Measurements from ENCODE around the gene NABP1.
A peak's percentile ranks its signal among the peaks of the same experiment; 100 is the strongest.

The NABP1 gene

DNA sequence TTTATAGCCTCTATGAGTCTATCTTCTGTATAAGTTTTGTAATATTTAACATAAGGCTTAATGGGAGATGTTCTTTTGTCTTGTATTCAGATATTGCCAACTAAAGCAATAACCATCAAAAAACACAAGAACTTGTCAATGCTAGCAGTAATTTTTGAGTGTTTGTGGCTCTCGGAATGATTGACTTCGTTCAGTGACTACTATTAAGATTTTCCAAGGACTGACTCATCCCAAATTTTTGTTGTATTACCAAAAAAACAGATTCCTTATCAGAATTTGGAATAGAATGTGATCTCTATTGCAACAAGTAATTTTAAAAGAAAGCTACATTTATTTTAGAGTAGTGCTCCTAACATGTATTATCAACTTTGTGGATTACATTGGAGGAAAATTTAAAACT lies 8.1 kb downstream of the NABP1 start:
- no peak for DNase-seq

DNA sequence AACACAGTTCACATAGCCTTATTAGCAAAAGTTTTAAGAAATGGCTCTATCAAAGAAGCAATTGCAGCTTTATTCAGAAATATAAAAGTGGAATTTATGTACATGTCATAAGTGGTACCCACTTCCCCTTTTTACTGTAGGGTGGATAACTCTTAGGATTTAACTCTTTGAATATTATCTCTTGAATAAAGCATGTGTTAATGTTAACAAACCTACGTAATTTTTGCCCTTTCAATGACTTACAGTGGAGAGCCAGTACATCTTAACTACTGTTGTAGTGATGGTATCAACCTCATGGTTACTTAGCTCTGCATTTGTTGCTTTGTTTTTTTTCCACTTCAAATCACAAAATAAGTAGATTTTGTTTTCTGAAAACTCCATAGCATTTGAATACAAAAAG lies 8.8 kb downstream of the NABP1 start:
- DNase-seq = no peak

DNA sequence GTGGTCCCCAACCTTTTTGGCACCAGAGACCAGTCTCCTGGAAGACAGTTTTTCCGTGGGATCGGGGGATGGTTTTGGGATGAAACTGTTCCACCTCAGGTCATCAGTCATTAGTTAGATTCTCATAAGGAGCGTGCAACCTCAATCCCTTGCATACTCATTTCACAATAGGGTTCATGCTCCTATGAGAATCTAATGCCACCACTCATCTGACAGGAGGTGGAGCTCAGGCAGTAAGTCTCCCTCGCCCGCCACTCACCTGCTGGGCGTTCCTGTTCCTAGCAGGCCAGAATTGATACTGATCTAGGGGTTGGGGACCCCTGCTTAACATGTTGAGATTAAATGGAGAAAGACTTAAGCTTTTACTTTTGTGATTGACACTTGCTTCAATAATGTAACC lies 9.9 kb downstream of the NABP1 start:
- no peak for DNase-seq

DNA sequence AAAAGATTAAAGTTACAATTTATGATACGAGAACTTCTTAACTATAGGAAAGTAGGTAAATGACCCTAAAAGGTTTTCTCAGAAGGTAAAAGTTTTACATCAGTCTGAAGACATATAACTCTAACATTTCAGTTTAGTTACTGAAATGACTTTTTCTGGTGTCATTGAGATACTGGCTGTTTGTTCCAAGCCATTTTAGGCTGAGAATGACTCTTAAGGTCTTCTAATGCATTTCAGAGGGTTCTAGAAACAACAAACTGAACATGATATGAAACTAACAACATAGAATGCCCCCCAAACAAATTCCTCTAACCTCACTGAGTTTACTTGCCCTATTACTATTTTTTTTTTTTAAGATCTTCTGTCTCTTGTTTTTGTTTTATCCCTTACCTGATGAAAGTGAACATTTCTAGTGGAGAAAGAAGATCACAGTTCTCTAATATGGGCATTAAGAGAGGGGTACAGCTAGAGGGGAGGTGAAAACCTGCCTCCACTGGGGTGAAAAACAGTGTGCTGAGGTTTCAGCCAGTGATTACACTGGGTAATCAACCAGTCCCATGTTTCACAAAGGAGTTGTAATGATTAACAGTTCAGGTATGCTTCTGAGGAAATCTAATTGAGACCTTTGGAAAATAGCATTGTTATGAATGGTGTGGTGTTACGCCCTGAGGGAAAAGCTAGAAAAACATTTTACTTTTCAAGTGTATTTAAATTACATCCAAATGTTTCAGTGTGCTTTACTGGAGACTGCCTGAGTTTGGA lies 11.2 kb downstream of the NABP1 start:
- no peak for DNase-seq

DNA sequence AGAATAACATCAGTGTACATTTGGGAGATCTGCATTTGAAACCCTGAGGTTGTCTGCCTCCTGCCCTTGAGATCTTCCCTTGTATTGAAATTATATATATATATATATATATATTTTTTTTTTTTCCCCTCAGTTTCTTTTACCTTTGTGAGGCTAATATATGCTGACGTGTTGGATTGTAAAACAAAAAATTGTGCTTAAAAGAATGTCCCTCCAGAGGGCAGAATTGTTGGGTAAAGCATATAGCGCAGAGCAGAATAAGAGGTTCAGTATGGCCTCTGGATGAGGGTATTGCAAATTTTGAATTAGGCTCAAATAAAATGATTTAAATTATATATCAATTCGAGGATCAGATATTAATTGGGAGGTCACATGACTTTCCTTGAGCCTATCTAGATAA lies 12.4 kb downstream of the NABP1 start:
- DNase-seq = no peak

DNA sequence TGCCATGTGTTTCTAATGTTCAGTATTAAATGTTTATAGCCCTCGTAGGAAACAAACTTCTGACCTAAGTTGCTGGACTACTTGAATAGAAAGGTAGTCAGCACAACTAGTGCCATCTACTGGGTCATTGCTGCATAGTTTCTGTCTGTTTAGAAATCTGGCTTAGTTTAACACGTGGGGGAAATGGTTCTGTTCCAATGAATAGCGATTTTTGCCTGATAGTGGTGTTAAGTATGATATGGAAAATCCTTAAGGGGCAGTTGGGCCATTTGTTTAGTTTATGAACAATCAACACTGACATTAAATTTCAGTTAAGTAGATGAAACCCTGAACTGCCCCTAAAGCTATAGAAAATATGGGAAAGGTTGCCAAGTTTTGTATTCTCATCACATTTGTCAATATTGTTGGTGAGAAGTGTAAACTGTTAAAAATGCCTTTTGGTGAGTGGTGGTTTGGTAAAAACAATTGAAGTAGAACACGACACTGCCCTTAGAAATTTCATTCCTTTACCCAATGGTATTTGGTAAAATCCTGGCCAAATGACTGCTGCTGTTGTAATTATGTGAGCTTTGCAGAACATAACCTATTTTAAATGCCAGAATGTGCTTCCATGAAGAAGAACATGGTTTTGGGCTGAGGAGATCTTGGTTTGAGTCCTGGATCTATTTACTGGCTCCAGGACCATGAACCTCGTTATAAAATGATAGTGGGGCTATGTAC lies 13.2 kb downstream of the NABP1 start:
- DNase-seq = peak; percentile 46

DNA sequence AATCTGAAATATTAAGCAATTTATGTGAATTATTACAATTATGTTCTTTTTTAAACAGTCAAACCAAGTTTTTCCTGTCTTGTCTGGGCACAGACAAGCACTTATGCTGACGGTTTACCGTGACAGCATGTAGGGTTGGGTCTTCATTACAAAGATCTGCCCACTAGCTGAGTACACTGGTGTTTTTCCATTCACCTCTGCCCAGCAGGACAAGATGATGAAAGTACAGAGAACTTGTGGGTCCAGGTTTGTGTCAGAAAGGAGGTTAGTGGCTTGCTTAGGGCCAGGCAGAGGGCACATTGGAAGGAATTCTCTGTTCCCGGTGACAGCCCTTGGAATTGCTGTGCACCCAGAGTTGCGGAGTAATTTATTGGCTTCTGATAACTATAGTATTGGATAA lies 14.0 kb downstream of the NABP1 start:
- no peak for DNase-seq

DNA sequence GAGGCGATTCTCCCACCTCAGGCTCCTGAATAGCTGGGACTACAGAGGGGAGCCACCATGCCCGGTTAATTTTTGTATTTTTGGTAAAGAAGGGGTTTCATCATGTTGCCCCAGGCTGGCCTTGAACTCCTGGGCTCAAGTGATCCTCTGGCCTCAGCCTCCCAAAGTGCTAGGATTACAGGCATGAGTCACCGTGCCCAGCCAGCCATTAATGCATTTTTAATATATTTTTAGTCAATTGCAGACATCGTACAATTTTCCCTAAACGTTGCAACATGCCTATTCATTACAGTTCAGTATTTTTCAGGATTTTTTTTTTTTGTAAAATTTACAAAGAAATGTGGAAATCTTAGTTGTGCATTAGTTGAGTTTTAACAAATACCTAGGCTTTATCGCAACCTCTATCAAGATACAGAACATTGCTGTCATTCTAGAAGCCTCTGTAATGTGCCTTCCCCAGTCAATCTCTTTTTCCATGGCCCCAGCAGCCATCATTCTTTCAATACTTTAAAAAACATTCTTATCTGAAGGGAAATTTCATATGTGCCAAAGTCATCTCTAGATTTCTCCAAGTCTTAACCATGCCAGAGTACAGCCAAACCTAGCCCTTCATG lies 14.7 kb downstream of the NABP1 start:
- no peak for DNase-seq

DNA sequence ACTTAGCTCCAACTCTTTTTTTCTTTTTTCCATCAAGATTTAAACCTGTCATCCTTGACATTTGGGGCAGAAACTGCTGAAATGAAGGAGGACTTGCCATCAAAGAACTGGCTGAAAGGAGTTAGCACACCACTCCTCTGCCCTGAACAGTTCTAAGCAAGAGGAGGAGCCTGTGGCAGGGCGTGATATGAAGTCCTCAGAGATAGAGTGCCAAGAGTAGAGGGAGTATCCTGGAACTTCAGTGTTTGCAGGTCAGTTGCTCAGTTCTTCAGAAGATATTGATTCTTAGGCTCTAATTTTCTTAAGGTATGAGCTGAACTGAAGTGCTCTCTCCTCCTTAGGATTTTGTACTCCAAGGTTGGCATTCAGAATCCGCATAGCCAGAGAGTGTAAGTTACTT lies 15.2 kb downstream of the NABP1 start:
- DNase-seq = no peak

DNA sequence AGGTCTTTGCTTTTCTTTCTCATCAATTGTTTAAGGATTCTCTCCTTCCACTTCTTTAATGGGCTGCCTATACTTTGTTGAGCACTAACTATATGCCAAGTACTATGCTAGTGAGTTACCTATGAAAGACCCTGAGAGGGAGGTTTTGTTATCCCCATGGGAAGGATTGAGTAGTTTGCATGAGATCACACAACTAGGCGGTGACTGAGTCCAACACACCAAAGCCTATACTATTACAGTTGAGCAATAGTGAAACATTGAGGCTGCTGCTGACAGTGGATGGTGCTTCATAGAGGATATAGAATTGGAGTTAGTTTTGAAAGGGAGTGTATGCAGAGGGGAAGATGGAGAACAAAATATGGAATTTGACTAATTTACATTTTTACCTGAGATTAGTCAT lies 15.8 kb downstream of the NABP1 start:
- DNase-seq = no peak

DNA sequence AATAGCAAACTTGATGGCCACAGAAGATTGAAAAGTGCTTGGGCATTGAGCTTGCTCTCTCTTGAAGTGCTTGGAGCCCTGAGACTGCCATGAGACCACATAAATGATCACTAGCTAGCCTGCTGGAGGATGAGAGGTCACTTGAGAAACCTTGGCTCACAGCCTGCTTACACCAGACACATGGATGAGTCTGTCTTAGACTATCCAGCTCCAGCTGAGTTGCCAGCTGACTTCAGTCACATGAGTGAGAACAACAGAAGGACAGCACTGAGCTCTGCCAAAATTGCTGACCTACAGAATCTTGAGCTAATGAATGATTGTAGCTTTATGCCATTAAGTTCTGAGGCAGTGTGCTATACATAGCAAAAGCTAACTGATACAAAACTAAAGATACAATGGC lies 18.1 kb downstream of the NABP1 start:
- peak; percentile 11 for DNase-seq

DNA sequence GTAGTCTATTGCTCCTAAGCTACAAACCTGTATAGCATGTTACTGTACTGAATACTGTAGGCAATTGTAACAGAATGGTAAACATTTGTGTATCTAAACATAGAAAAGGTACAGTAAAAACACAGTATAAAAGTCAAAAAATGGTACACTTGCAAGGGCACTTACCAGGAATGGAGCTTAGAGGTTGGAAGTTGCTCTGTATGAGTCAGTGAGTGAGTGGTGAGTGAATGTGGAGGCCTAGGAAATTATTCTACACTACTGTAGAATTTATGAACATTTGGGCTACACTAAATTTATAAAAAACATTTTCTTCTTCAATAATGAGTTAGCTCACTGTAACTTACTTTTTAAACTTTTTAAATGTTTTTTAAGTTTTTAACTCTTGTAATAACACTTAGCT lies 19.0 kb downstream of the NABP1 start:
- no peak for DNase-seq

DNA sequence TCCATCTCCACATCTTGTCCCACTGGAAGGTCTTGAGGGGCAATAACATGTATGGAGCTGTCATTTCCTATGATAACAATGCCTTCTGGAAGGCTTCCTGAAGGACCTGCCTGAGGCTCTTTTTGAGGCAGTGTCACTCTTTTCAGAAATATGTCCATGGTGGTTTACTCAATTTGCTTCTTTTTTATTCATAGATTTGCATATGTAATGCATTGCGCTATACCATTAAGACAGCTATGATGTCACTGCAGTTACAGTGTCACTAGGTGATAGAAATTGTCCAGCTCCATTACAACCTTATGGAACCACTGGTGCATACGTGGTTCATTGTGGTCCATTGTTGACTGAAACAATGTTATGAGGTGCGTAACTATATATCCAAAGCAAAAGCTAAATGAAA lies 19.9 kb downstream of the NABP1 start:
- no peak for DNase-seq

DNA sequence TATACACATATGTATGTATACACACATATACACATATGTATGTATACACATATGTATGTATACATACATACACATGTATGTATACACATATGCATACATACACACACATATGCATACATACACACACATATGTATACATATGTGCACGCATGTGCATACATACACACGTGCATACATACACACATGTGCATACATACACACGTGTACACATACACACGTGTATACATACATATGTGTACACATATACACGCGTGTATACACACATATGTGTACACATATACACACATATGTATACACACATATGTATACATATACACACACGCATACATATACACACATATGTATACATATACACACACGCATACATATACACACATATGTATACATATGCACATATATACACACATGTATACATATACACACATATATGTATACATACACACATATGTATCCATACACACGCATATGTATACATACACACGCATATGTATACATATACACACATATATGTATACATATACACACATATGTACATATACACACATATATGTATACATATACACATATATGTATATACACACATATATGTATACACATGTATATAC lies 21.5 kb downstream of the NABP1 start:
- no peak for DNase-seq

DNA sequence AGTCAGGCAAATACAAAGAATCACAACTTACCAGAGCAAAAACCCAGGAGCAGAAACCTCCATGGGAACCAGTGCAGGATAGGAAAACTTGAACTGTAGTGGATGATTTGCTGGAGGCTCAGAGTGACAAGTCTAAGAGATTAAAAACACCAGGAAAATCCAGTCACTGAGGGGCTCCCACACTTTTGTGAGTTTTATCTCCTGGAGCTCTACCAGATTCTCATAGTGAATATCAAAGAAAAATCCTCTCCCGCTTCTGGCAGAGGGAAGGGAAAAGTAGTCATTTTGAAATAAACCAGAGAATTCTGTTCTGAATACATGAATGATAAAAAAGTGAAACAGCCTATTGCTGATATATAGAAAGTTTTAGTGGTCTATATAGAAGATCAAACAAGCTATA lies 23.1 kb downstream of the NABP1 start:
- no peak for DNase-seq

DNA sequence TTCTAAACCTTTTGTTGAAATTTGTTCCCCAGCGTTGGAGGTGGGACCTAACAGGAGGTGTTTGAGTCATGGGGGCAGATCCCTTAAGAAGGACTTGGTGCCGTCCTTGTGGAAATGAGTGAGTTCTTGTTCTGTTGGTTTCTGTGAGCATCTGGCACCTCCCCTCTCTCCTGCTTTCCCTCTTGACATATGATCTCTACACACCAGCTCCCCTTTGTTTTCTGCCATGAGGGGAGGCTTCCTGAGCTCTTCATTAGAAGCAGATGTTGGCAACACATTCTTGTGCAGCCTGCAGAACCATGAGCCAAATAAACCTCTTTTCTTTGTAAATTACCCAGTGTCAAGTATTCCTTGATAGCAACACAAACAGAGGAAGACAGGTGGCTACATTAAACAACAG lies 23.8 kb downstream of the NABP1 start:
- DNase-seq = peak; percentile 75

DNA sequence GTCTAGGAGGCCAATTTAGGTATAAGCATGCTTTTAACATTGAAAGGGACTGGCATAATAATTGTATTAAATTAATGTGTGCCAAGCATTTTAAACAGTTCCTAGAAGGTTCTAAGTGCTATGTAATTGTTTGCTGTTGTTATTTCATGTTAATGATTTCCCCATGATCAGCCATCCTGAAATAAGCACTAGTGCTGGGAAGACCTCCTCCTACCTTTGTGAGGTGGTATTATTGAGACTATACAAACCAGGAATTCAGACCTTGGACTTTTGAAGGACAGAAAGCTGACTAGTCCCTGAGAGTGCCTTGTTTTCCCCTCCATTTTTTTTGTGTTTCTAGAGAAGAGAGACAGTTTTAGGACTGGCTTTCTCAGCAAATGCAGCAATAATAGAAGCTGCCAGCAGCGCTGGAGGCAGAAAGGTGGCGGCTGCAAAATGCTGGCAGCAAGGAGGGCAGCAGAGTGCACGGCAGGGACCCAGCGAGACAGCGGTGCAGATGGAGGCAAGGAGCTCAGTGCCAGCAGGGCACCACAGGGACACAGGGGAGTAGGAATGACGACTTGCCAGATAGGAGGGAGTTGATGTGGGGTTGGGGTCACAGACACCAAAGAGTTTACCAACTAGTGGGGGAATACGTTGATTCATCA lies 25.3 kb downstream of the NABP1 start:
- DNase-seq = peak; percentile 16

DNA sequence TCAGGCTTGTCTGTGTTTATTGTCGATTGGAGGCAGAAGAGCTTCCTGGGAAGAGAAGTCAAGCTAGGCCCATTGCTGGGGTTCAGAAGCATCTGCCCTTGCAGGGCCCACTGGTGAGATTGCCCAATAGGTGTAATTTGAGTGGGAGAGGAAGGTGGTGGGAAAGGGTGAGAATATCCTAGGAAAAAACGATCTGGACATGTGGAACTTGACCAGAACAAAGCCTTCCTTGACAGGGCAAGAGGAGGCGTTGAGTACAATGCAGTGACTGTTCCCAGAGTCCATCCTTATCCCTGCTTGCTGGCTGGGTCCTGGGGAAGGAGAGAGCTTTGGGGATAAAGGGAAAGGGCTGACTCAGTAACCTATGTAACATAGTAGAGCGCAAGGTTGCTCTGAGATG lies 27.1 kb downstream of the NABP1 start:
- DNase-seq = no peak

DNA sequence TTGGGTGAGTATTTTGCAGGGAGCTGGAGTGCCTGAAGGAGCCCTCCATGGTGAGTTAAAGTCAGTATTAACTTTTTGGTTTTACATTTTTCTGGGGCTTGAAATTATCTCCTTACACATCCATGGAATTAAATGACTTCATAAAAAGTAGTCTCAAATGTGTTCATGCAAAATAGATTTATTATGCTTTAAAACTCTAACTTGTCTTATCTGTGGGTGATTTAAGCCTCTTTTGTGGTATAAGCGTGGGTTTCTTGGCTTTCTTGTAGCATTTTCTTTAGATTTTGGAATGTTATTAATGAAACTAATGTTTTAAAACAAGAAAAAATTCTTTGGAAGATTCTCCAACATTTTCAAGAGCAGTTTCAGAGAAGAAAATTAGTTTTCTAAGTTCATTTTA lies 27.8 kb downstream of the NABP1 start:
- DNase-seq = no peak

DNA sequence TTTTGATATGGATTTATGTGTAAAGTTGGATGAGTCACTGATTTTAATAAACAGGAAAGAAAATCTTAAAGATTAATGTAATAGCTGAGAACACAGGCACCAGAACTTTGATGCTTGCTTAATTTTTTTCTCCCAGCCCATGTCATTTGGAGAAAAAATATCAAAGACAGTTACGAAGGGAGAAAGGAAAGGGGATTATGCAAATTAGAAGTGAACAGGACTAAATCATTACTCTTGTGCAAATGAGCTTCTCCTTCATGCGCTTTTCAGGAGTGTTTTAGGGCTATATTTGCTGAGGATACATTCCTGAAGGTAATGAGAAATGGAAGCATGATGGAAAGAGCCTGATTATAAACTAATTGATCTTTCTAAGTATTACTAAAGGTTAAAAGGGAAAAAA lies 28.9 kb downstream of the NABP1 start:
- no peak for DNase-seq

DNA sequence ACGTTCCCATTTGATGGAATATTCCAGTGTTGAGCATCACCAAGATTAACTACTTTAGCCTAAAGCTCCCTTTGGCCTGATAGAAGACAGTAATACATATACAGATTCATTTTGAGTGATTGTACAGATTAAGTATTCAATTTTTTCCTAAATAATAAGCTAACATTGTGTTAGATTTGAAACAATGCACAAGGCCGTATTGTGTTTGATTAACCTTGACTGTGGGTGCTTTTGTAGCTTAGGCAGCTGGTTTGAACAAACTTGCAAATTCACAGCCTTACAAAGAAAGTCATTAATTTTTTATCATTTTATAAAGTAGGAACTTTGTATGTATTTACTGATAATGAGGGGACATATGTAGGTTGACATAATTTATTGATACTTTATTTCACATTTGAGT lies 29.6 kb downstream of the NABP1 start:
- no peak for DNase-seq

DNA sequence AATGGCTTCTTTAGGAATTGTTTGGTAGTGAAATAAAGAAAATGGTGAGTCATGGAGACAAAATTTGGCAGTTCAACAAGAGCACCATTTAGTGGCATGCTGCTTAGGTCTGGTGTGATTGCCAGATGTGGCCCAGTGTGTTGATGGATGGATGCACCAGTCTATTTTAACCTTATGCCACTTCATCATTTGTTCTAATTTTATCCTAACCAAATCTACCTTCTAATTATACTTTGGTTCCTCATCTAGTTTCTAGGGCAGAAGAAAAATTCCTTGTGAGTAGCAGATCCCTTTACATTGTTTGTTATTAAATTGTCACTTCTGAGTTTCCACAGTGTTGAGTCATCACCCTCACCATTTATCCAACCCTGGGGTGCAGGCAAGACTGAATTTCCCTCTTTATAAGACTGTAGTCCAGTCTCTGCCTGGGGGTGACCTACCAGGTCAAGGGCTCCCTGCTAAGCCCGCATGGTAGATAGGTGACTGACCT lies 32.5 kb downstream of the NABP1 start:
- DNase-seq = no peak

DNA sequence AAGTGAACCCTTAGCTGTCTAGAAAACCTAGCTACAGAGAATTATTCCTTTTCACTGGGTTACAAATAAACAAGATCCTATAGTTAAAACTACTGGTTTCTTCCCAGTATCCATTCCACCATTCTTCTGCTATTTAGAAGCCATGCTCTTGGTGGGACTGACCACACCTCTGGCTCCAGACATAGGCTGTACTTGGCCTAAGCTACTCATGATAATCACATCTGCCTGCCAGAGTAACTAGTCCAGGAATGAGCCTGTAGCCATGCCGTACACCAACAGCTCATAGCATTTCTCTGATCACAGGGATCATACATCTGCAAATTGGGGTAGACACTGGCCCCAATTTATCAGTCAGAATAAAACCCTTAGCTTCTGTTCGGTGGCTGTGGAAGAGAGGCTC lies 33.7 kb downstream of the NABP1 start:
- no peak for DNase-seq
